Measurements from ENCODE around the gene HSPB7. TPM values are rescaled to one million over a fixed set of nuclear protein-coding genes. Genes with fewer than 3 reads are reported as not detected.

The HSPB7 gene
- total RNA-seq, 1 experiment from 2014 or later: 0.11 TPM

DNA sequence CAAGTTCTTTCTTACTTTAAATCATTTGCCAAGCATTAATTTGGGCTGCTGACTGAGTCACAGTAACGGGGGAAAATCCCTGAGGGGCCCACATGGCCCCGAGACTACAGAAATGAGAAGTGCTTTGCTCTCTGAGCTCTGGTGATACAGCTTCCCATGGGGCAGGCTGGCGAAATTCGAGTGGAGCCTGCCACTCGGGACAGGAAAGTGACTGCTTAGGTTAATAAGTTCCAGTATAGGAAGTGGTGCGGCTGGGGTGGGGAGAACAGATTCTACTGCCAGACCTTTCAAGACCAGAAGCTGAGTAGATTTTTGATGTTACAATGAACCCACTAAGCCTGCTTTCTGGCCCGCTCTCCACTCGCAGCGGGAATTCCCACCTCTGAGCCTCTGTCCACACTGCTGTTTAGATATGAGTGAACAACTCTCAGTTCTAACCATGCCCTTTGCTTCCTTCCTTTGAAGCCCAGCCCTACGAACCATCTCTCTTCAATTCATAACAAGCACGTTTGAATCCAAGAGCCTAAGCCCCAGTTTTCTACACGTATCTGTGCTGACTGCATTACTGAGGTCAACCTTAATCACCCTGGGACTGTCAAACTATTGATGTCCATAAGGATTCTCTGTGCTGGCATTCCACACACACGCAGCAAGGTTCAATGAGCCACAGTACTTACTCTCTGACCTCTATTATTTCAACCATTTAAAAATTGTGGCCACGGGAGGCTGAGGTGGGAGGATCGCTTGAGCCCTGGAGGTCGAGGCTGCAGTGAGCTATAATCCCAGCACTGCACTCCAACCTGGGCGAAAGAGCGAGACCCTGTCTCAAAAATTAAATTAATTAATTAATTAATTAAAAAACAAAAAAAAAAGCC lies 51.5 kb downstream of the HSPB7 start:
- peak overlapping the region; percentile 11; the same call in 1 of the 2 replicates for H3K27ac Mint-ChIP-seq
- ATAC-seq (no peak), DNase-seq (ENCODE audit: low spot score) (no peak)
- H3K4me1 Mint-ChIP-seq: peaks cover 6% of the 10 kb centered on the region
- no peaks in the 10 kb centered on the region for H3K27me3 Mint-ChIP-seq (ENCODE audit: low read depth)
- no peak overlapping the region for H3K4me3 Mint-ChIP-seq
- ChIA-PET POLR2A (no interaction called here), CTCF (interaction anchor here (1.2 kb wide), 1 partner anchor 9 kb away, joined by 4 read pairs; no protein-coding TSS in a partner anchor)
- peaks cover 12% of the 10 kb centered on the region for H3K9me3 Mint-ChIP-seq
- TF ChIP-seq FOXJ3 (CRISPR knock-in tag; IDR thresholded peaks at IDR 0.05; ENCODE audit: borderline replicate concordance): no peak
- TF ChIP-seq ZNF671 (CRISPR knock-in tag; IDR thresholded peaks at IDR 0.05): no peak
- peaks cover 30% of the 10 kb centered on the region for H3K36me3 Mint-ChIP-seq

DNA sequence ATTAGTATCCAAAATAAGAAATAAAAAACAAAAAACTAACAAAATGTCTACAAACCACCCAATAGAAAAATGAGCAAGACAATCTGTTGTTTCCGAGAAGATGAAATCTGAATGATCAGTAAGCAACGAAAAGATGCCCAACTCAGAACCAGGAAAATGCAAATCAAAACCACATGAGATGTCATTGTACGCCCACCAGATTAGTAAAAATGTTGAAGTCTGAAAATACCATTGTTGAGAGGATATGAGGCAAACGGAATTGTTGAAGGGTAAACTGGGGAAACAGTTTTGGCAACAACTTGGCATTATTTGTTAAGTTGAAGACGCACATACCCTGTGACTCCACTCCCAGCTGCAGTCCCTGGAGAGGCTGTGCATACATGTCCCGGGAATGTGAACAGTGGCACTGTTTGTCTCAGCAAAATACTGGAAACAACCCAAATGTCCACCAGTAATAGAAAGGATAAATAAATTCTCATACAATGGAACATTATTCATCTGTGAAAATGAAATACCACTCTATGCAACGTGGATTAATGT lies 52.5 kb downstream of the HSPB7 start:
- ChIA-PET CTCF (no interaction called here), POLR2A (no interaction called here)
- Mint-ChIP-seq H3K27ac (no peak overlapping the region), H3K4me3 (no peak overlapping the region), H3K36me3 (peaks cover 23% of the 10 kb centered on the region), H3K27me3 (ENCODE audit: low read depth) (no peaks in the 10 kb centered on the region), H3K4me1 (peaks cover 14% of the 10 kb centered on the region), H3K9me3 (peaks cover 12% of the 10 kb centered on the region)
- no peak for TF ChIP-seq E2F1 (CRISPR knock-in tag; IDR thresholded peaks at IDR 0.05)
- TF ChIP-seq, protein P1, sequence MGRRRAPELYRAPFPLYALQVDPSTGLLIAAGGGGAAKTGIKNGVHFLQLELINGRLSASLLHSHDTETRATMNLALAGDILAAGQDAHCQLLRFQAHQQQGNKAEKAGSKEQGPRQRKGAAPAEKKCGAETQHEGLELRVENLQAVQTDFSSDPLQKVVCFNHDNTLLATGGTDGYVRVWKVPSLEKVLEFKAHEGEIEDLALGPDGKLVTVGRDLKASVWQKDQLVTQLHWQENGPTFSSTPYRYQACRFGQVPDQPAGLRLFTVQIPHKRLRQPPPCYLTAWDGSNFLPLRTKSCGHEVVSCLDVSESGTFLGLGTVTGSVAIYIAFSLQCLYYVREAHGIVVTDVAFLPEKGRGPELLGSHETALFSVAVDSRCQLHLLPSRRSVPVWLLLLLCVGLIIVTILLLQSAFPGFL (CRISPR knock-in tag; IDR thresholded peaks at IDR 0.05; ENCODE audit: borderline replicate concordance): no peak
- TF ChIP-seq ZNF416 (CRISPR knock-in tag; IDR thresholded peaks at IDR 0.05): no peak
- no peak for TF ChIP-seq AR (CRISPR knock-in tag; IDR thresholded peaks at IDR 0.05)
- TF ChIP-seq HMGA2 (CRISPR knock-in tag; IDR thresholded peaks at IDR 0.05): no peak
- DNase-seq (ENCODE audit: low spot score) (no peak), ATAC-seq (no peak)

Other genes starting within 250 kb of the HSPB7 start
- 2.6 to 3.8 TPM (median 2.7 TPM) in 3 replicates for gene UQCRHL, start 210.4 kb downstream of the HSPB7 start, total RNA-seq (2021)
- 48.5 to 50.2 TPM (median 48.8 TPM) in 3 replicates for gene SPEN, start 170.3 kb downstream of the HSPB7 start, total RNA-seq (2021)
- gene ZBTB17, start 41.9 kb downstream of the HSPB7 start, total RNA-seq (2021): 27.6 to 32.0 TPM (median 27.9 TPM) in 3 replicates
- 0.11 TPM in 1 of 3 replicates, not detected in the others for gene SRARP, start 13.8 kb downstream of the HSPB7 start, total RNA-seq (2021)
- 1.5 to 2.7 TPM (median 2.7 TPM) in 3 replicates for gene CLCNKA, start 4.0 kb upstream of the HSPB7 start, total RNA-seq (2021)
- 1.8 to 3.1 TPM (median 2.5 TPM) in 3 replicates for gene CLCNKB, start 25.7 kb upstream of the HSPB7 start, total RNA-seq (2021)
- 1.4 to 2.0 TPM (median 1.8 TPM) in 3 replicates for gene FAM131C, start 55.6 kb upstream of the HSPB7 start, total RNA-seq (2021)
- gene EPHA2, start 138.0 kb upstream of the HSPB7 start, total RNA-seq (2021): 31.4 to 44.4 TPM (median 31.7 TPM) in 3 replicates
- 51.1 to 53.1 TPM (median 52.9 TPM) in 3 replicates for gene ARHGEF19, start 194.6 kb upstream of the HSPB7 start, total RNA-seq (2021)
- 3.9 to 5.0 TPM (median 4.9 TPM) in 3 replicates for gene CPLANE2, start 219.1 kb upstream of the HSPB7 start, total RNA-seq (2021)

Data from WTC11 (cell line).